DMS79 treated with DMSO at 0.1 percent for 48 hours (cell line): ENCODE results near the gene PTPN2.
"Not testable (repeated sequence)": the region's sequence is repeated elsewhere in the genome, so short reads cannot be mapped to it uniquely, and the experiment has no call there.

Experiments
- DNase-seq: peaks from one replicate; lab custom pipeline; 2025; lab: John Stamatoyannopoulos, UW

The PTPN2 gene

DNA sequence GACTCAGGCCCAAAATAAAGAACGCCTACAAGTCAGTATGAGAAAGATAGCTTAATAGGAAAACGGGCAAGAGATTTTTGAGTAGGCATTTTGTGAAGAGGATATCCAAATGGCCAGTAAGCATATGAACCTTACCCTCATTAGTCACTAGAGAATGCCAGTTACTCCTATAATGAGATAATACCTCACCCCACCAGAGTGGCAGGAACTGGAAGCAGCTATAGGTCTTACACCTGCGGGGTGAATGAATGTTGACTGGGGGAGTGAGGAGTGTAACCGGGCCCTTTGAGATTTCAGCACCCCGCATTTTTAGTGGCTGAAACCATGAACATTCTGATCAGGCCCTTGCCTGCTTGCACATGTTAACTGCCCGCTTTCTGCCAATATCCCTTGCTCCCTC is 7.5 kb upstream of the PTPN2 start:
- no peak for DNase-seq

DNA sequence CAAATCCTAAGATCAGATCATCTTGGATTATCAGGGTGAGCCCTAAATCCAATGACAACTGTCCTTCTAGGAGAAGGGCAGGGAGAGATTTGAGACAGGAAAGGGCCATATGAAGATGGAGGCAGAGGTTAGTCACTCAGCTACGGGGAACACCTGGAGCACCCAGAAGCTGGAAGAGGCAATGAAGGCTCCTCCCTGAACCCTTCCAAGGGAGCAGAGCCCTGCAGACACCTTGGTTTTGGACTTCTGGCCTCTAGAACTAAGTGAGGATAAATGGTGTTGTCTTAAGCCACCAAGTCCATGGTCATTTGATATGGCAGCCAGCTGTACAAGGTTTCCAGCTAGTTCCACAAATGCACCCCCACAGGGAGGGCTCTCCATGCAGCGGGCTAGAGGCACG is 6.9 kb upstream of the PTPN2 start:
- no peak for DNase-seq

DNA sequence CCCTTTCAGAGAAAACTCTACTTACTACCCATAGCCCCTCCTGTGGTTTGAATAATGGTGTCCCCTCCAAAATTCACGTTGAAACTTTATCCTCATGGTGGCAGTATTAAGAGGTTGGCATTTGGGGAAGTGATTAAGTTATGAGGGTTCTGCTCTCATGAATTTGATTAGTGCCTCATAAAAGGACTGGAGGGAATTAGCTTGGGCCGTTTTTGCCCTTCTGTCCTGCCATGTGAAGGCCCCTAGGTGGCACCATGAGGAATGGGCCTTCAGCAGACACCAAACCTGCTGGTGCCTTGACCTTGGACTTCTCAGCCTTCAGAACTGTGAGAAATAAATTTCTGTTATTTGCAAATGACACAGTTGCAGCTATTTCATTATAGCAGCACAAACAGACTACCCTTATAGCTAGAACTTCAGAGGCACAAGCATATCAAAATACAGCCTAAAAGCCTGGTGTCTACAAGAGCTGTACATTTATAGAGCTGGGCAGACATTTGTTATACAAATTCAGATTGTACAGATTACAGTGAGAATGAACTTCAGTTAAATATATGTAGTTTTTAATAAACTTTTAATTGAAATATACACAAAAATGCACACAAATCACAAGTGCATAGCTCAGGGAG is 2.6 kb upstream of the PTPN2 start:
- DNase-seq, result no peak

DNA sequence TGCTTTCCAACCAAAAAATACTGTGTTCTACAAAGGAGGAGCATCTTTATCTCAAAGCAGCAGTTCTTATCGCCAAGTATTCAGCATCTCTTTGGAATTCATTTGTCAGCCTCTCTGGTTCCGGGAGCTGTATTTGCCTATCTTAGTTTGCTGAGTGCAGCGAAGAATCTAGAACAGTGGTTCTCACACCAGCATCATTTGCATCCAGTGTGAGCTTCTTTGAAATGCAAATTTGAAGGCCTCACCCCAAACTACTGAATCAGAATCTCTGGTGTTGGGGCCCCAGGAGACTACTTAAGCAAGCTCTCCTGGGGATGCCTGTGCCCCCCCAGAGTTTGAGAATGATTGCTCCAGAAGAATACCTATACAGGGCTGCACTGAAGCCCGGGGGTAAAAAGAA is 1.5 kb upstream of the PTPN2 start:
- no peak for DNase-seq

DNA sequence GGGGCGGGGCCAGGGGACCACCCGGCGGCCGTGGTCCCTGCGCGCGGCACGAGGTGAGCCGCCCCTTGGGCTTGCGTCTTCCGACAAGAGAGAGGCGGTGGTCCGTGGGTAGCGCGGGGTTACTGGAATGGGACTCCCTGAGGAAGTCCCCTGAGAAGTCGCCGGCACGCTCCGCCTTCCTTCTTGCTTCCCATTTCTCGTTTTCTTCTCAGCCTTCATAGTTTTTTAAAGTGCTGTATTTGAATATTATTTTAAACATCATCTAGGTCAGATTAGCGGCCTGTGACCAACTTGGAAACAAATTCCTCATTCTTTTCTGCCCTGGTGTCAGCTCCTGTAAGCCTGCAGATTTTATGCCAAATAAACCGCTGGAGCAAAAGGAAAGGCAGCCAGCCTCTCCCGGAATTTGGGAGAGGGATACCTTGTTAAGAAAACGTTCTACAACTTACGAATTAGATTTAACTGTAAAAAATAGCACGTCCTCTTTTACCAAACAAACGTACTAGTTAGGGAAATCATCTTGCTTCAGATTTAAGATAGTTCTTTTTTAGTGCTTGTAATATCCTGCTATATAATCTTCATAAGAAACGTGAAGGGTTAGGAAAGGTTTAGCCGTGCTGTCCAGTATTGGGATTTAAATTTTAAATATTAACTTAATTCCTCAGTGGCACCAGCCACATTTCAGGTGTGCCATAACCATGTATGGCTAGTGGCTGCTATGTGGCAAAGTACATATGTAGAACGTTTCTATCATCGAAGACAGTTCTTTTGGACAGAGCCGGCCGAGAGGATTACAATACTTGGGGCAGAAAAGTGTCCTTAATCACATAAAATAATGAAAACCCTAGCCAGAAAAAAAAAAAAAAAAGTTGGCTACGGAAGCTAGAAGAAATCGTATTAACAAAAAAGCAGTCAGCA is 628 bp upstream of the PTPN2 start:
- DNase-seq, result peak; percentile 66

DNA sequence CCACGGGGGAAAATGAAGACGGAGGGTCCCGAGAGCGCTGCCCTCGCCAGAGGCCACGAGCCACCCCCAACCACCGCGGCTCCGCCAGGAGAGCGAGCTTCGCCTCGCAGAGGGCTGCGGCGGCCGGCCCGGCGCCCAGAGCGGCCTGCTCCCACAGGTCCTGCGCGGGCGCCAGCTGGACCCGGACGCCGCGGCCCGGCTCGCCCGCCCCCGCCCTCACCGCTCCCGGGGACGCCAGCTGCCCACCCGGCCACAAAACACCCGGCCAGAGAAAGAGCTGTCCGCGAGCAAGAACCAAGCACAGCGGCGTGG is 709 bp downstream of the PTPN2 start:
- no peak for DNase-seq

DNA sequence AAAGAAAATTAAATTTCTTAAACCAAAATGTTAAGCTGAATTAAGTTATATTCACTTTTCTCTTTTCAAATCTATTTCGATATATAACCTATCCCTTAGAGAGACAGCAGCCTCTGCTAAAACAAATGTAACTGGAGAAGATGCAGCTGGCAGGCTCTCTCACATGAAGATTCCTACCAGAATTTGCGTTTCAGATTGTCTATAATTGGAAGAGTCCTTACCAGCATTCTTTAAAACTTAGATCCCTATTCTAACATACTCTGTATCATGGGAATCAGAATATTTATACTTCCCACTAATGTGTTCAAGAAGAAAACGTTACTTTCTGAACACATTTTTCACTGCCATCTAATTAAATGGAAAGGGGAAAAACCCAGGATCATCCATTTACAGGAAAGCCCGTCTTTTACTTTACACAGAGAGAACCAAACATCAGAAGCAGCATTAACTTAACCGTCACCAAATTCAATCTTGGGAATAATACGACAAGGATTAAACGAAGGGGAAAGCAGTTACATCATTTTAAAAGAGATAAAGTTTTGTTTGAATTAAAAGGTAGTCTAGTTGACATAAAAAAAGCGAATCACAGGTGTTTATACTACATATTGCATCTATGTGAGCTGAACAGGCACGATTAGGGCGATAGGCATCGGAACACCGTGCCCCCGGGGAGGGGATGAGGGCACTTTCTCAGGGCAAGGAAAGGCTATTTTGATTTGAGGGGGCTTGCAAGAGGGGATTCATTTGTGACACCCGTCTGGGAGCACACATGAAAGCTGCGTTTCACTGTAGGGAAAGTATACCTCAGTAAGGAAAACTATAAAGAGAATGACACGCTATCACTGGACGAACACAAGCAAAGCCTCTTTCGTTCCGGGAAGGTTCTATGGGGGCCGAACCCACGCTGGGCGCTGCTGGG is 1.3 kb downstream of the PTPN2 start:
- no peak for DNase-seq

DNA sequence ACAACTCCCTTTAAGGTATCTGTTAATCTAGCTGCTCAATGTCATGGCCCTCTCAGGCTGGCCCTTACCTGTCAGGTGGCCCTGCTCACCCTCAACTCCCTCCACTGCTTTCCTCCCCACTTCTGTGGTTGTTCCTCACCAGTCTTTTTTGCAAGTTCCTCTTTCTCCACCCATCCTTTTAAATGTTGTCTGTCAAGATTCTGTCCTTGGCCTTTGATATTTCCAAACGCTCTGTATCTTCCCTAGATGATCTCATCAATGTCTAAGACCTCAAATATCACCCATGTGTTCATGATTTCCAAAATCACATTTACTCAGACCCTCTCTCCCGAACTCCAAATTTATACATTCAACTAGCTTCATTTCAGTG is 3.5 kb downstream of the PTPN2 start:
- no peak for DNase-seq

DNA sequence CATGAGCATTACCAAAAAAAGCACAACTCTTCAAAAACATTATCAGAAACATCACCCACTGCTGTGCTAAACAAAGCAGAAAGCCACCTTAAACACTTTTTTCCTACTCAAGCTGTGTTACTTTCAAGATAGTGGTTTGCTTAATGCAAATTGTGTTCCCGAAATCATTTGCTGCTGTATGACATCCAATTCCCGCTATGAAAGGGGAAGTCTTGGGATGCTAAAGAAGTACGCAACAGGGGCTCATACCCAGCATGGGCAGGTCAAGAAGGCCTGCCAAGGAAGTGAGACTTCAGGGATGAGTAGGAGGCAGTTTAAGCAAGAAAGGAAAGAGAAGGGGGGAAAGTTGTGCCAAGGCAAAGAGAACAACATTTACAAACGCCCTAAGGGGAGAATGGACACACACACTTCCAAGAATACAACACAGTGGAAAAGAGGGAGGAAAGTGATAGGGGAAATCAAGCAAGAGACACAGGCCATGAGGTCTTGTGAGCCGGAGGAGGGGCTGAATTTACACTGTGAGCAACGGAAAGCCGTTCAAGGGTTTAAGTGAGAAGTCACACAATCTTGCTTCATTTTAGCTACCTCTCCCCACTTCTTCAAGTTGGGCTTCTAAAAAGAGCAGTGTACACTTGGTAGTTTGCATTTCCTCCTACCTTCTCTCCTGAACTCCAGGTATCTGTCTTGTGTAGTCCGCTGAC is 4.0 kb downstream of the PTPN2 start:
- DNase-seq, result no peak

DNA sequence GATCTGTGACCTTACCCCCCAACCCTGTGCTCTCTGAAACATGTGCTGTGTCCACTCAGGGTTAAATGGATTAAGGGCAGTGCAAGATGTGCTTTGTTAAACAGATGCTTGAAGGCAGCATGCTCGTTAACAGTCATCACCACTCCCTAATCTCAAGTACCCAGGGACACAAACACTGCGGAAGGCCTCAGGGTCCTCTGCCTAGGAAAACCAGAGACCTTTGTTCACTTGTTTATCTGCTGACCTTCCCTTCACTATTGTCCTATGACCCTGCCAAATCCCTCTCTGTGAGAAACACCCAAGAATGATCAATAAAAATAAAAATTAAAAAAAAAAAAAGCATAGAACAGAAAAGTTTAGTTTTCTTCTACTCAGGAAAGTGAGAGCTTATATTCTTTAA is 9.0 kb downstream of the PTPN2 start:
- DNase-seq, result not testable (repeated sequence)

DNA sequence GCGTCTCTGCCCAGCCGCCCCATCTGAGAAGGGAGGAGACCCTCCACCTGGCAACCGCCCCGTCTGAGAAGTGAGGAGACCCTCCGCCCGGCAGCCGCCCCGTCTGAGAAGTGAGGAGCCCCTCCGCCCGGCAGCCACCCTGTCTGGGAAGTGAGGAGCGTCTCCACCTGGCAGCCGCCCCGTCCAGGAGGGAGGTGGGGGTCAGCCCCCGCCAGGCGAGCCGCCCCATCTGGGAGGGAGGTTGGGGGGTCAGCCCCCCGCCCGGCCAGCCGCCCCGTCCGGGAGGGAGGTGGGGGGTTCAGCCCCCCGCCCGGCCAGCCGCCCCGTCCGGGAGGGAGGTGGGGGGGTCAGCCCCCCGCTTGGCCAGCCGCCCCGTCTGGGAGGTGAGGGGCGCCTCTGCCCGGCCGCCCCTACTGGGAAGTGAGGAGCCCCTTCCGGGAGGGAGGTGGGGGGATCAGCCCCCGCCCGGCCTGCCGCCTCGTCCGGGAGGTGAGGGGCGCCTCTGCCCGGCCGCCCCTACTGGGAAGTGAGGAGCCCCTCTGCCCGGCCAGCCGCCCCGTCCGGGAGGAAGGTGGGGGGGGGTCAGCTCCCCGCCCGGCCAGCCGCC is 10.0 kb downstream of the PTPN2 start:
- not testable (repeated sequence) for DNase-seq

DNA sequence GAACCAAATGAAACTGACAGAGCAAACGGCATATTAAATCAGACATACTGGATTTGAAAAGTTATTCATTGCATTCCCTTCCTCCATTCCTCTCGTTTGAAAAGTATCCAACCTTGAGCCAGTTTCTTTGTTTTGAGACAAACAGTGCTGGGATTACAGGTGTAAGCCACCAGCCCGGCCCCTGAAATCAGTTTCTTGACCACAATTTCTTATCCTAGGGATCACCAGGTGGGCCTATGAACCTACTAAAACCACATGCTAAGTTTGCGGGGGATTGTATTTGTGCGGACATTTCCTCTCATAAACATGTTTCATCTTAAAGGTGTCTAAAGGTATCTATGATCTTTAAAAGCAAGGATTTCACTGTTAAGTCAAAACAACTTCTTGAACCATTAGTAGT is 11.6 kb downstream of the PTPN2 start:
- no peak for DNase-seq

DNA sequence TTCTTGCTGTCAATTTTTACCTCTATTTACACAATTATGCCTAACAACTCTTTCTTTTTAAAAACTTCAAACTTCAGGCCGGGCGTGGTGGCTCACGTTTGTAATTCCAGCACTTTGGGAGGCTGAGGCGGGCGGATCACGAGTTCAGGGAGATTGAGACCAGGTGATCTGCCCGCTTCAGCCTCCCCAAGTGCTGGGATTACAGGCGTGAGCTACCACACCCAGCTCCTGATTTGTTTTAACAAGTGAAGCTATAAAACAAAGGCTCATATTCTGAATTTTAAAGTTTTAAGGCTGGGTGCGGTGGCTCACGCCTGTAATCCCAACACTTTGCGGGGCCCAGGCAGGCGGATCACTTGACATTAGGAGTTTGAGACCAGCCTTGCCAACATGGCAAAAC is 15.5 kb downstream of the PTPN2 start:
- DNase-seq, result no peak

DNA sequence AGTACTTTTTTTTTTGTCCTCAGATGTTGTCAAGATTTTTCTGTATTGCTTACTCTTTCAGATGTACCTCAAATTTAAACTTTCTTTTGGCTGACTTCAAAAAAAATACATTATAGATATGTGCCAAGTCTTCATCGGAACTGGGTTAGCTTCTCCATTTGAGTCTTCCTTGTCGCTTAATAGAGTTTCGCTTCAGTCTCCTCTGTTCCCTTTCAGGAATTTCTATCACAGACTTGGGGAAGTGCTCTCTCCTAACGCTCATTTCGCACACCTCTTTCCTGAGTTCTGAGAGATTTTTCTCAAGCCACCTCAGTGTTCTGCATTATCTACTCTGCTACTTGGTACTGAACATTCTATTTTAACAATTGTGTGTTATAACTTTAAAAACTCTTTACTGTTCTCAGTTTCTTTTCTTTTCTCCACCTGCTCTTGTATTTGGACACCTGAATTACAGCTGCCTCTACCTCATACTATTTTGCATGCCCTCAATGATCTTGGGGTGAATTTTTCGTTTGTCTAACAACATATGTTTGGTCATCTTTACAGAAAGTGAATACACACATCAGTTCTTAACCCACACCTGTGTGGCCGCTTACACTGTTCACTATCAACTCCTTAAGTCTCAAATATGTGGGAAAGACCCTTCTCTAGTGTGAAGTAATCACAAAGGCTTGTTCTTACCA is 16.5 kb downstream of the PTPN2 start:
- DNase-seq, result no peak

DNA sequence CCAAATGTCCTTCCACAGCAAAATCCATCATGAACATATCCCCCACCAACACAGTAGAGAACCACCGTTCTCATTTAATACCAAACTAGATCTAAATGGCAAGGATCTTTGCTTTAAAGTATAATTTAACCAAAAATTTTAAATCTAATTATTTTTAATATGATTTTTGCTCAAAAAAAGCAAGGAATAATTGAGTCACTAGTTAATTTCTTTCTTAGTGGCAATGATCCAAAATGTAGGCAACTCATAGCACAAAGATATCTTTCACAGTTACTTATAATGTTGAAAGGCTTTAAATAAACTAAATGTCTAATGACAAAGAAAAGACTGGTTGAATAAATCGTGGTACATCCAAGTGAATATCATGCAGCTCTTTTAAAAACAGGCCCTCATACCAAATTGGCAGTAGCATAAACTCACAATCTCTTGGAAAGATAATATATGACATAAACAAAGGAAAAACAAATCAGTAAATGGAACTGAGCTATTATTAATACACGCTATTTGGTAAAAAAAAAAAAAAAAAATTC is 20.3 kb downstream of the PTPN2 start:
- no peak for DNase-seq

DNA sequence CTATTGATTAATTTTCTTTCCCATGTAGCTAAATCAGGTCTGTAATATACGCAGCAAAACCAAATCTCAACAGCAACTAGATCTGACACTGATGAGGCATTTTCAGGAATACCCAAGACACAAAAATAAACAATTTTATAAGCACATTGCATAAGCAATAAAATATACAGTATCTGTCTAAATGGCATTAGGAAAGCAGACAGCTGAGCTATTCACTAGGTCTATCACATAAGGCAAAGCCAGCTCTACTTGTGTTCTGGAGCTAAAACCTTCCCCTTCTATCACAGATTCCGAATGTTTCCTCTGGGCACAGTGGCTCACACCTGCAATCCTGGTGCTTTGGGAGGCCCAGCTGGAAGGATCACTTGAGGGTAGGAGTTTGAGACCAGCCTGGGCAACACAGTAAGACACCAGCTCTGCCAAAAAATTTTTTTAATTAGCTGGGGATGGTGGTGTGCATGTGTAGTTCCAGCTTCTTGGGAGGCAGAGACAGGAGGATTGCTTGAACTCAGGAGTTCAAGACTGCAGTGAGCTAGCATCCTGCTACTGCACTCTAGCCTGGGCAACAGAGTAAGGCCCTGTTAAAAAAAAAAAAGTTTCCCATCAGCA is 21.1 kb downstream of the PTPN2 start:
- no peak for DNase-seq

DNA sequence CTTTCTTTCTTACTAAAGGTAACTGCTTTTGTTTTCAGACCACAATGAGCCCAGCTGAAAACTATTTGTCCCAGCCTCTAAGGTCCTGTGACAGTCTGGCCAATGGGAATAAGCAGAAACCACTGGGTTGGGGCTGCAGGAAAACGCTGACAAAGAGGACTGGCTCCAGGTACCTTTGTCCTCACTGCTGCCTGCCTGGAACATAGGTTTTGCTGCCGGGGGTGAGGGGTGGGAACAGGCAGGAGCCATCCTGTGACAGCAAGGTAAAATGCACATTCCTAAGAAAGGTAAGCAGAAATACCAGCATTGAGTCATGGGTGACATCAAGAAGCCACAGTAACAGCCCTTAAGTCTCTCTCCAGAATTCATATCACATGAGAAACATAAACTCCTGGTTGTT is 21.6 kb downstream of the PTPN2 start:
- DNase-seq, result no peak

DNA sequence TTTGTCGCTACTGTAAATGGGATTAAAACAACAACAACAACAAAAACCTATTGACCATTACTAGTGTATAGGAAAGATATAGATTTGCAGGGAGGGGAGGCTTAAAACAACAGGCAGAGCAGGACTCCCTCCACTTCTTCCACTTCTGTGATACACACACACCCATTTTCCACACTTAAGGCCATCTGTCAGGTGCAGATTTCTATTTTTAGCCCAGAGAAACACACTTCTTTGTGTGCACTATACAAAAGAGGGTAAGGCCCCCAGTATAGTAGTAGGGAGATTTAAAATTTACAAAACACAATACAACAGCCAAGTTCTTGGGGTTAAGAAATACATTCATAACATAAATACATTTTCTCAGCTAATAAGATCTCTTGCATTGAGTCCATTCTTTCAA is 22.4 kb downstream of the PTPN2 start:
- DNase-seq, result no peak

DNA sequence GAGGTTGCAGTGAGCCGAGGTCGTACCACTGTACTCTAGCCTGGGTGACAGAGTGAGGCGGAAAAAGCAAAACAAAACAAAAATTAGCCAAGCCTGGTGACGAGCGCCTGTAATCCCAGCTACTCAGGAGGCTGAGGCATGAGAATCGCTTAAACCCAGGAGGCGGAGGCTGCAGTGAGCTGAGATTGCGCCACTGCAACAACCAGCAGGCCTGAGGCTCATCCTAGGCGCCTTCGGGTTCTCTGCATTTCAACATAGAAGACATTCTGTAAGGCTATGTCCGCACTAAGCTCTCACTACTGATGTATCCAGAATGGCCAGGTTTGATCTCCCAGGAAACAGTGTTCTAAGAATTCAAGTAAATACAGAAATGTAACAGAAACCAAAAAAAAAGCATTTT is 23.5 kb downstream of the PTPN2 start:
- DNase-seq, result no peak

DNA sequence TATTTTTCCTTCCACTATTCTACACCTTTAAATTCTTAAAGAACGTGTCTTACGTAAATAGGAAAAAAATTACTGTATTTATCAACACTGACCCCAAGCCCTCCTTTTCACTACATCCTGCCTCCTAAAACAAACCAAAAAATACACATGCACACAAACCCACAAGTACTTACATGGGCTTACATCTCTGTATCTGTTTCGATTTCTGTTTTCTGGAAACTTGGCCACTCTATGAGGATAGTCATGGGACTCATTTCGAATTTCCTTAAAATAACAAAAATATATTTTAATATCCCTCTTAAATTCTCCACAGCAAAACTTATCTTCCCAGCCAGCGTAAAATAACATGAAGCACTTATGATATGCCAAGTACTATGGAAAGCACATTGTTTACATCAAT is 25.0 kb downstream of the PTPN2 start:
- no peak for DNase-seq
